Measurements from ENCODE around the gene HDAC11.

- TF ChIP-seq CTCF (IDR thresholded peaks at IDR 0.05) (no peak), JUN (CRISPR knock-in tag; IDR thresholded peaks at IDR 0.05) (no peak), E2F5 (CRISPR knock-in tag; IDR thresholded peaks at IDR 0.05) (no peak), ELF4 (CRISPR knock-in tag; IDR thresholded peaks at IDR 0.05; ENCODE audit: low read depth) (no peak), NR2C2 (CRISPR knock-in tag; IDR thresholded peaks at IDR 0.05) (no peak), MXD4 (CRISPR knock-in tag; IDR thresholded peaks at IDR 0.05; ENCODE audit: borderline replicate concordance) (no peak), FOXK1 (CRISPR knock-in tag; IDR thresholded peaks at IDR 0.05) (no peak)
These were observed 57.3 kb downstream of the HDAC11 start for GRCh38 chr3:13537244-13537908.
